Measurements from ENCODE around the gene DBR1.
A peak's percentile ranks its signal among the peaks of the same experiment; 100 is the strongest.
"Not testable (repeated sequence)": the region's sequence is repeated elsewhere in the genome, so short reads cannot be mapped to it uniquely, and the experiment has no call there.

The DBR1 gene

GRCh38 chr3:138186221-138186620 is 11.5 kb upstream of the DBR1 start:
- DNase-seq, result peak; percentile 50

GRCh38 chr3:138184994-138185393 is 10.3 kb upstream of the DBR1 start:
- DNase-seq, result no peak

- peak; percentile 89 for DNase-seq
Observed at GRCh38 chr3:138180375-138181029, 5.8 kb upstream of the DBR1 start.

GRCh38 chr3:138173769-138174420 is 826 bp downstream of the DBR1 start:
- DNase-seq, result no peak

- DNase-seq, result no peak
Observed at GRCh38 chr3:138172625-138173024, 2.1 kb downstream of the DBR1 start.

- no peak for DNase-seq
Observed at GRCh38 chr3:138165061-138165460, 9.7 kb downstream of the DBR1 start.

GRCh38 chr3:138157743-138158142 is 17.0 kb downstream of the DBR1 start:
- DNase-seq, result no peak

GRCh38 chr3:138154534-138154933 is 20.2 kb downstream of the DBR1 start:
- no peak for DNase-seq

- DNase-seq, result no peak
Observed at GRCh38 chr3:138148503-138148902, 26.2 kb downstream of the DBR1 start.

GRCh38 chr3:138142181-138142580 is 32.5 kb downstream of the DBR1 start:
- not testable (repeated sequence) for DNase-seq

GRCh38 chr3:138140940-138141339 is 33.8 kb downstream of the DBR1 start:
- no peak for DNase-seq

GRCh38 chr3:138139691-138140090 is 35.0 kb downstream of the DBR1 start:
- DNase-seq, result no peak

- DNase-seq, result no peak
Observed at GRCh38 chr3:138137861-138138260, 36.9 kb downstream of the DBR1 start.

GRCh38 chr3:138136201-138136600 is 38.5 kb downstream of the DBR1 start:
- DNase-seq, result no peak

- no peak for DNase-seq
Observed at GRCh38 chr3:138135833-138136194, 38.9 kb downstream of the DBR1 start.

- no peak for DNase-seq
Observed at GRCh38 chr3:138135146-138135832, 39.4 kb downstream of the DBR1 start.

GRCh38 chr3:138132239-138132638 is 42.5 kb downstream of the DBR1 start, which contains the start of gene A4GNT:
Gene A4GNT (minus strand): TSS chr3:138132390. CDS start chr3:138131256, 1,134 bp downstream.
- DNase-seq, result no peak

GRCh38 chr3:138127636-138128365 is 46.9 kb downstream of the DBR1 start:
- no peak for DNase-seq

- no peak for DNase-seq
Observed at GRCh38 chr3:138125548-138126221, 49.0 kb downstream of the DBR1 start.

GRCh38 chr3:138124706-138125355 is 49.9 kb downstream of the DBR1 start:
- peak; percentile 16 for DNase-seq

GRCh38 chr3:138124188-138124587 is 50.5 kb downstream of the DBR1 start:
- no peak for DNase-seq

GRCh38 chr3:138119423-138119766 is 55.3 kb downstream of the DBR1 start:
- DNase-seq, result no peak

All from NCI-H146 (cell line).